Activated gamma-delta T cell treated with anti-CD3 and anti-CD28 coated beads, Interleukin-2, amount 50 U/mL, for 16 hours (primary cell): Measurements from ENCODE around the gene STK39.

Experiments used
- DNase-seq: peaks from one replicate; pipeline ENCODE4 v3.0.0-alpha.2; 2020; ENCODE audit warnings: low read depth

Gene STK39

DNA sequence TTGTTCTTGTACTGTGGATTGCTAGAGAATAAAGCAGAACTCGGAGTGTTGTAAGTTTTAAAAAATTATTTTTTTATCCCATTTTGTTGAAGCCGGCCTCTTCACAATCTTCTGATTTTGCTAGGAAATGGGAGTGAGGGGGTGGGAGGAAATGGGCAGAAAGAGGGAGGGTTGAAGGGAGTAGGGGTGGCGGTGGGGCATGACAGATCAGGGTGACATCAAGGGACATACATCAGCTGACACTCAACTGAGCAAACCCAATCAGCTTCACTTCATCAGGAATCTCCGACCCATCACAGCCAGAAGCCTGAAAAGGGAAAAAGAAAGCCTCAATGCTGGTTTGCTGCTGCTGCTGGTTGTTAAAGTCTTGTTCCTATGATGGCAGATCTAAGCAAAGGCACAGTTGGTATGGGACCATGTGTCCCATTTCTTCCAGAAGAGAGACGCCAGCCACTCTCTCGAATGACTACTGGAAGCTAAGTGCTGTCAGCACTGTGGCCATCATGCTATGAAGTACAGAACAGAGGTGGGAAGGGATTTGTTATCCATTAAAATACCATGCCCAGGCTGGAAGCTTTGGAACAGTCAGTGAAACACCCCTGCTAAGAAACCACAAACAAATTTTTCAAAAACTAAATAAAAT is 292.0 kb downstream of the STK39 start:
- no peak for DNase-seq

GRCh38 chr2:167954495-167954894 is 292.9 kb downstream of the STK39 start:
- DNase-seq, result no peak

- DNase-seq, result no peak
Measured at GRCh38 chr2:167953776-167954175, 293.6 kb downstream of the STK39 start.

DNA sequence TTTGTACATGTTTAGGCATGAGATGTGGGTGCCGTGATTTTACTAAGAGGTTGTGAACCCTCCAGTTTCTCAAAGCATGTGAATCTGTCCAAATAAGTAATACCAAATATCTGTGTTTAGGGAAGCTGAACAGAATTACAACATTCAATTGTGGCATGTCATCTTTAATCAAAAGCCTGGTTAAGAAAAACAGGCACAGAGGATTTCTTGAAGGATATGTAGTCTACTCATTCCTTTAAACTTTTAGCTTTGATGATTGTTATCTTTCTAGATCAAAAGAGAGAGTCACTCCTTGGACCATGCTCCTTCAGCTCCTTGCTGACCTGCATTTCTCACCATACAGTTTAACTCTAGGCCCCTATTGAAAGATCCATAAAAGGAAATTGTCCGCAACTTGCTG is 296.8 kb downstream of the STK39 start:
- DNase-seq, result no peak

- DNase-seq, result no peak
Measured at GRCh38 chr2:167946441-167946841, 301.0 kb downstream of the STK39 start.

GRCh38 chr2:167945660-167946368 is 301.6 kb downstream of the STK39 start:
- no peak for DNase-seq

- DNase-seq, result no peak
Measured at GRCh38 chr2:167944825-167945659, 302.4 kb downstream of the STK39 start.

- no peak for DNase-seq
Measured at GRCh38 chr2:167943897-167944296, 303.5 kb downstream of the STK39 start.

DNA sequence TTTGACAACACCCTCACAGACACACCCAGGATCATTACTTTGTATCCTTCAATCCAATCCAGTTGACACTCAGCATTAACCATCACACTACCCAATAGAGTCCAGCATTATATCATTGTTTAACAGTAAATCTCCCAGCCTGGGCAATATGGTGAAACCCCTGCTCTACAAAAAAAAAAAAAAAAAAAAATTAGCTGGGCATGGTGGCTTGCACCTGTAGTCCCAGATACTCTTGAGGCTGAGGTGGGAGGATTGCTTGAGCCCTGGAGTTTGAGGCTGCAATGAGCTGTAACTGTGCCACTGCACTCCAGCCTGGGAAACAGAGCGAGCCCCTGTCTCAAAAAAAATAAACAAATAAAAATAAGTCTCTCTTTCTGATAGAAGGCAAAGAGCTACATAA is 304.0 kb downstream of the STK39 start:
- DNase-seq, result no peak

DNA sequence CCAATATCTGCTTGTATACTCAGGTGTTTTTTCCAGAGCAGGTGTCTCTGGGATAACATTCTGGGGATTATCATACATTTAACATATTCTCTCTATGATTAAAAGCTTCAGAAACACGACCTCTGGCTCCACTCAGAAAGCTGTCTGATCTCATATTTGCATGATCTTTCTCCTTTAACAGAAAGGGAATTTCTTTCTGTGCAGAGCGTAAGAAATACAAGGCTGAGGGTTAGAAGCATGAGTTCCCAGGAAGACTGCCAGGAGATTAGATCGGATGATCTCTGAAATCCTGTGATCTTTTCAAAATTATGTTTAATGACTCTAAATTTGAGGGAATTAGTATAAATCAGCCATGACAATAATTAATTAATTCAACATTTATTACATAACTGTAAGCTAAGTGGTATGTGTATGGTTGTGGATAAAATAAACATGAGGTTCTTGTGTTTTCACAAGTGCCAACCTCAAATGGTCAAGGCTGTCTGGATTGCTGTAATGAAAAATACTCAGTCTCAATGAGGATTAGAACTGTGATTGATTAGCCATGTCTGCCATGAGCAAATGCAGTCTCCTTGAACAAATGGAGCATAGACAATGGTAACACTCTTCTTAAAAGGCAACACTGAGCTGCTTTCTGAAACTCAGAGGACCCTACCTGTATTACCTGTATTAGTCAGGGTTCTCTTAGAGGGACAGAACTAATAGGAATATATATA is 304.9 kb downstream of the STK39 start:
- DNase-seq, result no peak

GRCh38 chr2:167941604-167942003 is 305.8 kb downstream of the STK39 start:
- DNase-seq, result no peak

- DNase-seq, result no peak
Measured at GRCh38 chr2:167940734-167941507, 306.5 kb downstream of the STK39 start.

DNA sequence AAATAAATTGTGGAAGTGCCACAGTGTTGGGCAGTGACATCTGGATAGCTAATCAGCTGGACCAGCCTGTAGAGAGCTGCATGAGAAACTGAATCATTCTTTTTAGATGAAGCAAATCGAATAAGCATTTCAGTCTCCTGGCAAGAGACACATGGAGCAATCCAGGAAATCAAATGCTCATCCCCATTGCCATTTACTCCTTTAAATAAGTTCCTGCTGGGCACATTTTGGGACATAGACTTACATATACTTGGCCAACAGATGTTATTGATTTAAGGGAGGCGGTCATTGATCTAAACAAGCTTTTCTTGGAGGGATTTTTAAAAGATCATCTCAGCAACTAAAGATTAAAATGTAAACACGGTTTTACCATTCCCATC is 307.1 kb downstream of the STK39 start:
- no peak for DNase-seq

DNA sequence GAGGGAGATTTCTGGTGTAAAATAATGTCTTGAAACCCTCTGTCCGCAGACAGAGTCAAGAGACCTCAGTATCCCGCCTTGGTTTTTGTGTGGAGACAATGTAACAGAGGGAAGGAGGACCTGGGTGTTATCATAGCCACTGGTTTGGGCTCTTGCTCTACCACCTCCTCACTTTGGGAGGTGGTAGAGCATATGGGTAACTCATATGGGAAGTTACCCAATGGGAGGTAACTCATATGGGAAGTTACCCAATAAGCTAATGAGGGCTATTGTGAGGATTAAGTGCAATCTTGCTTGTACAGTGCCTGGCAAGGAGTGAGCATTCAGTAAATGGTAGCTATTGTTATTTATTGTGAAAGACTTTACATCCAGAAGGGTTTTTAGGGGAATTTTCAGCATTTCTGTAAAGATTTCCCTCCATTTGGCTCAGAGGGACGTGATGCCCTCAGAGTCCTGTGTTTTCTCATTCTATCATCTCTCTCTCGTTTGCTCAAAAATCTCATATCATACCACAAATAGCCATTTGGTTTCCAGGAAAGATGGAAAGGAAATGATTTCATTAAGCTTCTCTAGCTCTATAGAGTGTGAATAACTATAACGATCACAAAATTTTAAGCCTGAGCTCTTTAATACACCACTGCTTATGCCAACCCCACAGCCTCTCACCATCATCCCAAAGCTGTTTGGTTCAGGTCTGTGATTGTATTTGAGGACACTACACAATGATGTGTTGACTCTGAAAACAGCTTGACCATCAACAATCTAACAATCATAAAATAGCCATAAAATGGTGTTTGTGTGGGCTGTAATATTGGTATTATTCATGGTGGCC is 307.7 kb downstream of the STK39 start:
- DNase-seq, result no peak

GRCh38 chr2:167937403-167937802 is 310.0 kb downstream of the STK39 start:
- DNase-seq, result no peak

GRCh38 chr2:167935803-167936110 is 311.6 kb downstream of the STK39 start:
- no peak for DNase-seq

DNA sequence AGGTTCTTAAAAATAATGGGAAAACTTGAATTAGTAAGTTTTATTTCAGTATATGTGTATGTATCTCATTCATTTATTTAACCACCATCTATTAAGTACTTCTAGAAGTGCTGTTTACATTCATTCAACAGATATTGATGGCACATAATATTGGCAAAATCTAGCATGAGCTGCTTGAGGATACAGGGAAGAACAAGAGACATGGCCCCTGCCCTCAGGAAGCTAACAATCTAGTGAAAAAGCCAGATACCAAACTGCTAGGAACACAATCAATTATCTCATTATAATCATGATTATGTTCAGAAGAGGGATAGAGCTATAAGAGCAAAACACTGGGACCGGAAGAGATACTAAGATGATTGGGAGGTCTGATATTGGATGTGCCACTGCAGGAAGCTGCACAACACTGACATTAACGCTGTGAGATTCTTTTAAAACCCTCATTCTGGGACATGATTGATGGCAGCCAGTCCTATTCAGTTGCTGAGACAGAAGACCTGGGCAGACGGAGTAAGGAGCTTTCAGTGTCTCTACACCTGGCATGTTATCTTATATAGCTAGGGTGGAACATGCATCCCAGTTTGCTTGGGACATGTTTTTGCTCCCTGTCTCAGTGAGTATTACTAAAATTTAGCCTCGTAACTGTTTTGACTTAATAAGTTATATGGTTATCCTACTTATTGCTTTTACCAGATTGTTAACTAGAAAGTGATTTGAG is 314.1 kb downstream of the STK39 start:
- no peak for DNase-seq

GRCh38 chr2:167932123-167932693 is 315.2 kb downstream of the STK39 start:
- no peak for DNase-seq

DNA sequence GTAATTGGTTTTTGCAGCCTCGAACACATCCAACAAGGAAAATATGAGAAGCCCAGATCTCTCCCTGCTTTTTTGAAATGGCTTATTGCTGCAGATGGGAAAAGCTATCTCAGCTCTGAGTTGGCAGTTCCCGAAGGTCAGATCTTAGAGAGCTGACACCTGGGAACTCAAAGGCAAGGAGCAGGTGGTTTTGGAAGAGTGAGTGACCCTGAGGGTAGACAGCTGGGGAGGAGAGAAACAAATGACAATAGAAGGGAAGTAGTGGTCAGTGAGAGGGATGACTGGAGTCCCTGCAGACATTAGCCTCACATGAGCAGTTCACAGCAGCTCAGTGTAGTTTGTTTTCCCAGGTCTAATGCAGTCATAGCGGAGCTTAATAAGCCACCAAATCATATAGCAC is 317.9 kb downstream of the STK39 start:
- DNase-seq, result no peak

- no peak for DNase-seq
Measured at GRCh38 chr2:167928434-167928833, 319.0 kb downstream of the STK39 start.
